GM19193 (cell line): ENCODE data around the gene SV2A.

Experiments
- POLR2A ChIP-seq: IDR thresholded peaks from 4 replicates; pipeline ENCODE4 v1.6.1; 2011; ENCODE audit not compliant: insufficient read depth, insufficient read length; ENCODE audit errors: extremely low read depth

The SV2A gene

DNA sequence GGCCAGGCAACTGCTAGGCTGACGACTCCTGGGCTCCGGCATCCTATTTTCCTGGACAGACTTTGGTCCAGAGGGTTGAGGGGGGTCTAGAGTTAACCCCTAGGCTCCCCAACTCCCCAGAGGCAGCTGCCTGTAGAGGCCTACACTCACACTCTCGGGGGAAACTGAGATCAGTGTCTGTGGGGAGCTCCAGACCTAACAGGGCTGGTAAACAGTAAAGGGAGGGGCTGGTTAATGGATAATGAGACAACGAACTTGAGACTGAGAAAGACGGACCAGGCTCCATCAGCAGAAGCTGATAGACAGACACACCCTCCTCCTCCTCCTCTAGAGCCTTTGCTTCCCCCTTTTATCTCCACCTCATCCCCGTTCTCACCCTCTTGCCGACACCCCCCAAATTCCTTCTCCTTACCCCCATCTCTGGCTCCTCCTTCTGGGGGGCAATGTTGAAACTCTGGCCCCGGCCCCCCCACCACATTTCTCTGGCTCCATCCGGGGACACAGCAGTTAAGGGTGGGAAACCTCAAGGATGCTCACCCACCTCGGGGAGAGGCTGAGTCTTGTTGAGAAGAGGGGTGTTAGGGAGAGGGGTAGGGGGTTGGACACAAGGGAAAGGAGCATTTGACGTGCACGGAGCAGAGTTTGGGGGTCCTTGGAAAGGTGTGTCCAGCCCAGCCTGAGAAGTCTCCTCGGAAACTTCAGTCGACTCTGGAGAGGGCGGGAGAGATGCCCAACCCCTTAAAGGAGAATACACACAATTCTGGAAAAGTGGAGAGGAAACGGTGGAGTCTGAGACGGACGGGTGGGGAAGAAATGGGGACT lies 18.7 kb upstream of the SV2A start, which contains the start of gene MTMR11:
Gene MTMR11, minus strand, starts transcription at position 710 of the 822 bp plus-strand sequence. Its CDS starts 232 bp downstream, at position 478.
- no peak for TF ChIP-seq POLR2A

DNA sequence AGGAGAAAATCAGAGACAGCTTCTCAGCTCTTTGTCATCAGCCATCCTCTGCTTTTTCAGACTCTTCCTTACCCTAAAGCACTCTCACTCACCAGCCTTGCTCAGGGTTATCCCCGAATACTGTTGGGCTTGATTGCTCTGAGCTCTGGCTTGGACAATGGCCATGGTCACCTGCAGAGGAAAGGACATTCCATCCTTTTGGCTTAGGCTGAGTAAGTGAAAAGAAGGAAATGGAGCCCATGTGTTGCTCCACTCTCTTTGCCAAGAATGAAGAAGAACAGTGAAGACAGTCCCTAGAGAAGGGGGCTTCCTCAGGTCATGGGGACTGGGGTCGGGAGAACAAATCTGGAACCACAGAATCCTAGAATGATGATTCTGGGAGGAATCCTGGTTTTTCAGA lies 16.7 kb upstream of the SV2A start:
- no peak for TF ChIP-seq POLR2A

DNA sequence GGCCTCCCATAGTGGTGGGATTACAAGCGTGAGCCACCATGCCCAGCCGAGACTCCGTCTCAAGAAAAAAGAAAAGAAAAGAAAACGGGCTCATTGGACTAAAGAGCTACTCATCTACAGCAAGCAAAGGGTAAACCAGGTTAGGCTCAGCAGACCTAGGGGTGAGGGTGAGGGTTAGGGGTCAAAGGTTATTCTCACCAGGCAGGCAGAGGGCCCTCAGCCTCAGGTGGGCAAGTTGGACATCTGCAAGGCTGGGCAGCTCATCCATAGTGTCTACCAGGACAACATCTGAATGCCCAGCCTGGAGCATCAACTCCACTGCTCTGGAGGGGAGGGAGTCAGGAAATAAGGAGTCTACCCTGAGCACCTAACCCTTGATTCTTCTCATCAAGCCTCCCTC lies 15.6 kb upstream of the SV2A start:
- no peak for TF ChIP-seq POLR2A

DNA sequence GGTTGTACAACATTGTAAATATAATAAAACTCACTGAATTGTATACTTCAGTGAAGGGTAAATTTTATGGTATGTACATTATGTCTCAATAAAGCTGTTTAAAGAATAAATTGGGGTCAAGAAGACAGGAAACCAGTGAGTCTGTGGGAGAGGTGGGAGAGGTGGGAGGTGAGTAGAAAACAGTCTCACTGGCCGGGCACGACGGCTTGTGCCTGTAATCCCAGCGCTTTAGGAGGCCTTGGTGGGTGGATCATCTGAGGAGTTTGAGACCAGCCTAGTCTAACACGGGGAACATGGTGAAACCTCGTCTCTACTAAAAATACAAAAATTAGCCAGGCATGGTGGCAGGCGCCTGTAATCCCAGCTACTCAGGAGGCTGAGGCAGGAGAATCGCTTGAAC lies 14.8 kb upstream of the SV2A start:
- TF ChIP-seq POLR2A: no peak

DNA sequence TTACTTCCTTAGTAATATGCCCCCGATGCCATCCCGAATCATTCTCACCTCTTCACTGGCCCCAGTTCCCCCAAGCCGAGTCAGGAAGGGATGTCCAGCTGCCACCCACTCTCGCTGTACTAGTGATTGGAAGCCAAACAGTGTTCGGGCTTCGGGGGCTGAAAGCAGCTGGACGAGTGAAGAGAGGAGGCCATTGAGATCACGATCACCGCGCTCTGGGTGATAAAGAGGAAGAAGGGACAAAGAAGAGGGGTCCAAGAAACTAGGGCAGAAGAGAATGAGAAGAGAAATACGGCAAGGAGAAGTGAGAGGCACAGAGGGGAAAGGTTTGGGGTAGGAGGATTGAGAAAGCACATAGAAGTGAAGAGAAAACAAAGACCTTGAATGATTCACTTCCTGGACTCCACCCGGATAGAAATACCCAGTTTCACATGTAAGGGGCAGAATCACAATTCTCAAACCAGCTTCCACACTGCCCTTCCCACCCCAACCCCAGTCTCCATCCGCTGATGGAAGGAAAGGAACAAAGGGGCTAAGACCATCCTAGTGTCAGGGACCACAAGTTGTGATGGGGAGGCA lies 13.7 kb upstream of the SV2A start:
- TF ChIP-seq POLR2A: no peak

DNA sequence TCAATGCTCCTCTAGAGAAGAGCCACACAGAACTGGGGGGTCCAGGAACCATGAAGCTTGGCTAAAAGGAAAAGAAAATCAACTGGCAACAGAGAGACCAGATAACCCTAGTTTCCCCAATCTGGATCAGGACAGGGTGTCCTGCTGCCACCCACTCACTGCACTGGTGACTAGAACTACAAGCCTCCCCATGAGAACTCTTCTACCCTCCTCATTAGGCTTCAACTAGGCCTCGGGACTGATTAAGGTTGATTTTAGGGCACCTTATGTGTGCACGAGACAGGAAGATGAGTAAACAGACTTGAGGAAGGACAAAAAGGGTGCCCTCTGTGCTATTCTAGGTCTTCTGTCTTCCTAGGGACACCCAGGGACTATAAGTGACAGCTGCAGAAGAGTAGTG lies 12.2 kb upstream of the SV2A start:
- TF ChIP-seq POLR2A: no peak

DNA sequence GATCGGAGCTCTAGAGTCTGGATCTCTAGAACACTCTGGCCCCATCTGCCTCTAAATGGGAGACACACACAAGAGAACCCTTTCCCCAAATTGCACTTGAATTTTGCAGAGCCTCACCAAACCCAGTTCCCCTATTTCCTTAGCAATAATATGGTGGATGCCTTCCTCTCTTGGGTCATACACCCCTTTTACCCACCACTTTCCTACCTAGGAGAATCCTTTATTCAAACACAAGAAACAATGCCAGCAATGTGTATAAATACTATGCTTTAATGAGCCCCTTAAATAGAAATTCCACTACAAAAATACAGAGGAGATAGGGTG lies 10.7 kb upstream of the SV2A start:
- no peak for TF ChIP-seq POLR2A

DNA sequence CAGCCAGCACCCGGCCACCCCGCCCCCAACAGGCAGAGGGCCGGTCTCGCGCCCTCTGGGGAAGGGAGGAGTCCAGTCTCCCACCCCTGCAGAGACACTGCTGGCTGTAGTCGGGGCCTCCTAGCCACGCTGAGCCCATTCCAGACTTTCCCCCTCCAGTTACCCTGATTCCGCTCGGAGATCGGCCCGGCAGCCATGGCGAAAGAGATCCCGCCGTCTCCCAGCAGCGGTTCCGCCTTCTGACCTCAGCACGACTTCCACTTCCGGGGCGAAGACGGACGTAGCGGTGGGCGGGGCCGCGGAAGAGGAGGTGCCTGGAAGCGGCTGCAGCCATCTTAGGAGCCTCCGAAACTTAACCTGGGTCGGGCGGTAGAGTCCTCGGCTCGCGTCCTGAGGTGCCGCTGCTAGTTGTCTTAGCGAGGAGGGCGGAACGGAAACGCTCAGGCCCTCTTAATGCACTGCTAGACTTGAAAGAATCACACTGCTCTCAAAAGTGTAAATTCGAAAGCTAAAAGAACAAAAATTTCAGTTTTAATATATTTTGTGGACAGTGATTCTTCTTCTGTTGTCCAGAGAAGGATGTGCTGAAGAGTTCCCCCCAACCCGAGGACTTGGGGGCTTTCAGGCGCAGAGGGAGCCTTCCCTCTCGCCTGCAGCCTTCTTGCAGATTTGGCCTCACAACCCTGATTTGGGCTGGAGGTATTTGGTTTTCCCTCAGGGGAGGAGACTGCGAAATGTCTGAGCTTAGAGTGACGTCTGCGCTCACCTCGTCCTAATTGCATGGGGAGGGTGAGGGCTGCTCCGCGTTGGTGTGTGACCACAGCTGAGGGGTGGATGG lies 10.1 kb upstream of the SV2A start, which contains the start of gene SF3B4:
Gene SF3B4, minus strand, starts transcription at position 241 of the 838 bp plus-strand sequence. Its CDS starts 44 bp downstream, at position 197.
- peak; percentile 96 for TF ChIP-seq POLR2A

DNA sequence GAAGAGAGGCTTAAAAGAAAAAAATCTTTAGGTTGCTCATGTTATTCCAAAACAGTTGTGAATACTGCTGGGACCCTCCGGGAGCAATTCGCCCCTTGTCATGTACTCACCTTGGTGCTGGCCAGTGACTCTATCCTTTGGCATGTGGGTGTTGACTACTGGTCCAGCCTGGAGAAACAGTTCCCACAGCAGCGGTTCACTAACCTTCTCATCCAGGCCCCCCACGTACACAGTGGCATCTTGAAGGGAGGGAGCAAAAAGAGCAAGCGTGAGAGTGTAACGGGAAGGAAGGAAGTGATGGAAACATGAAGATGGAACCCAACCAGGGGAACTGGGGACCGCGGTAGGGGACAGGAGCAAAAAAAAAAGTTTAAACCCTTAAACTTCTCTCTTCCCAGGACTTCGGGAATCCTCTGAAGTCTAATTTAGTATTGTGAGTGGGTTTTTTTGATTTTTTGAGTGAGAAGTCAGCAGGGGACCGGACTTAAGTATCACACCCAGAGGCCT lies 9.5 kb upstream of the SV2A start:
- TF ChIP-seq POLR2A: no peak

DNA sequence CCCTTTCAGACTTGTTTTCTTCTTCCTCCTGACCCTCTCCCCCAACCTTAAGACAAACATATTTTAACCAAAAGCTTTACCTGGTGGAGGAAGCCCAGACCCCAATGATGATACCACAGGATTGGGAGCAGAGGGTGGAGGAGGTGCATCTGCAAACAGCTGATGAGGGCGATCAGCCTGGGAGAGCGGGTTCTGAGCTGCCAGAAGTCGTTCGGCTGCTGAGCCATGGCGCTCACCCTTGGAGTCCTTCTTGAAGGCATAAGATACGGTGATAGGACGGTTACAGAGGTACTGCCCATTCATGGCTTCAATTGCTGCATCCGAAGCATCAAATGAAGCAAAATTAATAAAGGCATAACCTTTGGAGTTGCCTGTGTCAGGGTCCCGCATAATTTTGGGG lies 8.7 kb upstream of the SV2A start:
- TF ChIP-seq POLR2A: no peak

DNA sequence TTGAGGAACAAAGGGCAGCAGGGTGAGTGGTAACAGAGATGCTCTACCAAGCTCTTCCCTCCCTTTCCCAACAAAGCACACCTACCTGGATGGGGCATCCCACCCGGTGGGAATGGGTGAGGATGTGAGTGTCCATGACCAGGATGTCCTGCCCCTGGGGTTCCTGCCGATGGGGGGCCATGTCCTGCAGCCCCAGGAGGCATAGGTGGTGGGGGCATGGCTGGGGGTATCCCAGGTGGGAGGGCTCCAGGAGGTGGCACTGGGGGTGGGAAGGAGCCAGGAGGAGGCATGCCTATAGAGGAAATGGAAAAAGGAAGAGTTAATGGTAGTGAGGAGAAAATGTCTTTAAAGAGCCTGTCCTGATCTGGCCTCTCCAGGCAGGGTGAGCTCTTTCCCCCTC lies 8.1 kb upstream of the SV2A start:
- TF ChIP-seq POLR2A: no peak

DNA sequence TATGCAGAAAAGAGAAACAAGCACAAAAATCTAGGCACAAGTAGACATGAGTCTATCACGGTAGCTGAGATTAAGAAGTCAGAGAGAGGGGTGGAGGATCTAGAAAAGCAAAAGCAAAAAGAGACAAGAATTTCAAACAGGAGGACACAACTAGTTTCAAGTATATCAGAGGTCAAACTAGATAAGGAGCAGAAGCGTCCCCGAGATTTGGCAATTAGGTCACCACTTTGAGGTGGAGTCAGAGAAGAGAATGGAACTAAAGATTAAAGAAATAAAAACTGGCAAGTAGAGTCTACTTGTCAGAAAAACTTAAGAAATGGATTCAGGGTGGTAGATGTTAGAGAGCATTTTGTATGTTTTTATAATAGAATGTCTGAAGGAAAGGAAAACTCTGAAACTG lies 7.7 kb upstream of the SV2A start:
- no peak for TF ChIP-seq POLR2A

DNA sequence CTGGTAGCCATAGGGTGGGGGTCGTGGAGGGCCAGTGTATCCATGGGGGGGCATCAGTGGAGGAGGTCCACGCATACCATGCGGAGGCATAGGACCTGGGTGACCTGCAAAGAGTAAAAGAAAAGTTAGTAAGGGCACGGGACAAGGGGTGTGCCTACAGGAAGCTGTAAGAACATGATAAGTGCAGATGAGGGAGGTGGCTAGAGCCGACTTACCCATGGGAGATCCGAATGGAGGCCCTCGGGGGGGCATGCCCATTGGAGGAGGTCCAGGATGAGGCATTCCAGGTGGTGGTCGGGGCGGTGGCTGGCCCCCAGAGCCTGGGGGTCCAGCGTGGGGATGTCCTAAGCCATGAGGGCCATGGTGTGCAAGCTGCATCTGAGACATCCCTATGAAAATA lies 6.0 kb upstream of the SV2A start:
- no peak for TF ChIP-seq POLR2A

DNA sequence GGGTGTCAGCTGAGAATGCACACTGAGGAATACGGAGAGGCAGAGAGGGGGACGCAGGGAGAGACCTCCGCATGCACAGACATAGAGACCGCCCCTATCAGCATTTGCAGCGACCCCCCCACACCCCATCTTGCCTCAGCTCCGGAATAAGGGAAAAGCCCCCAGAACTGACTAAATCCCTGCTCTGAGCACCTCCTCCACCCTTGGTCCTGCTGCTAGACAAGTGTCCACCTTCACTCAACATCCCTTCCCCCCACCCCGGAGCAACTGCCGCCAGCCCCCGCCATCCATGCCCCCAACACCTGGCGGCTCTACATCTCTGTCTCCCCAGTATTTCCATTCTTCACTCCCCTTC lies 769 bp downstream of the SV2A start:
- no peak for TF ChIP-seq POLR2A

DNA sequence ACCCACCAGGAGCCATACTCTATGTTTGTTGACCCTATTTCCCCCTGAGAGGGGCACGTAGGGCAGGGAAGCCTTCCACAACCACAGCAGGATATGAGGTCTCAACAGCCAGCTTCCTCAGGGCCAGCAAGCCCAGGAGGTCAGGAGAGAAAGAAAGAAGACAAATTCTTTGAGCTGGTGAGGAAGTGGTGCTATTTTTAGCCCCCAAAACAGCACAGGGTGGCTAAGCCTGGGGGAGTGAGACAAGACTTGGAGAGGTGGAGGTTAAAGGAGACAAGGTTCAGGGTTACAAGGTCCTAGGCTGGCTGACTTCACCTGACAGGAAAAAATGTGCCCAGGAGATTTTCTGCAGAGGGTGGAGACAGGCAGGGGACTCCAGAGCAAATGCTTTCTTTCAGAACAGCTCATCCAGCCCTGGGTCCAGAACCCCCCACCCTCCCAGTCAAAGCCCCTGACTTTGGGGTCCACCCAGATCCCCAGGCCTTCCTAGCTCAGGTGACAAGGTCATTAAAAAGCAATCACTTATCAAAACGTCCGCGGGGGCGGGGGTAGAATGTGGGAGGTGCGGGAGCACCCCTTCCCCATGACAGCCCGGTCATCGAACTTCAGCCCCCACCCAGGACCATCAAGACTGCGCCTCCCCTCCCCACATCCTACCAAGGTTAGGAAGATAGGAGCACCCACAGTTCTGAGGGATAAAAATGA lies 1.3 kb downstream of the SV2A start:
- no peak for TF ChIP-seq POLR2A
